Measurements from ENCODE around the gene FSTL5.

FSTL5 gene

DNA sequence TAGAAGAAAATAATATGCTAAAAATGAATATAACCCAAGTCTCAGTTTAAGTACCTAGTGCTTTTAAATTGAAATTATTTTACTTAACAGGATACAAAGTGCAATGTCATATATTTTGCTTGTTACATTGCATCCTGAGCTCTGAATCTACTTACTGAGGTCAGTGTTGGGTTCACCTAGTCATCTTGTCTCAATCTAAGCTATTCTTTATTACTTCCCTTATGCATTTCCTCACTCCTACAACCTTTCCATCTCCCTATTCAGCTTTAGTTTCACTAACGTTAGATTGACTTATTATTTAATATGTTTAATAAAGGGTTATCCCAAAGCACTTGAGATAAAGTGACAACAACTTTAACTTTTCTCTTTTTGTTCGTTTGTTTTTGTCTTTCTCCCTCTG, 483.7 kb downstream of the FSTL5 start:
- no peak for DNase-seq

DNA sequence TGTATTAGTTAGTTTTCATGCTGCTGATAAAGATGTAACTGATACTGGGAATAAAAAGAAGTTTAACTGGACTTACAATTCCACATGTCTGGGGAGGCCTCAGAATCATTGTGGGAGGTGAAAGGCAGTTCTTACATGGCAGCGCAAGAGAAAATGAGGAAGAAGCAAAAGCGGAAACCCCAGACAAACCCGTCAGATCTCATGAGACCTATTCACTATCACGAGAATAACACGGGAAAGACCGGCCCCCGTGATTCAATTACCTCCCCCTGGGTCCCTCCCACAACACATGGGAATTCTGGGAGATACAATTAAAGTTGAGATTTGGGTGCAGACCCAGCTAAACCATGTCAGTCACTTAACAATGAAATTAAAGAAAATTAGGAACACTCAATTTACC, 499.1 kb downstream of the FSTL5 start:
- DNase-seq, result no peak

DNA sequence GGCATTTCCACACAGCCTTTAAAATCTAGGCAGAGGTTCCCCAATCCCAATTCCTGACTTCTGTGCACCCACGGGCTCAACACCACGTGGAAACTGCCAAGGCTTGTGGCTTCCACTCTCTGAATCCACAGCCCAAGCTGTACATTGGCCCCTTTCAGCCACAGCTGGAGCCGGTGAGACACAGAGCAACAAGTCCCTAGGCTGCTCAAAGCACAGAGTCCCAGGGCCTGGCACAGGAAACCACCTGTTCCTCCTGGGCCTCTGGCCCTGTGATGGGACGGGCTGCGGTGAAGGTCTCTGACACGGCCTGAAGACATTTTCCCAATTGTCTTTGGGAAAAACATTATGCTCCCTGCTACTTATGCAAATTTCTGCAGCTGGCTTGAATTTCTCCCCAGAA, 500.0 kb downstream of the FSTL5 start:
- DNase-seq, result no peak

DNA sequence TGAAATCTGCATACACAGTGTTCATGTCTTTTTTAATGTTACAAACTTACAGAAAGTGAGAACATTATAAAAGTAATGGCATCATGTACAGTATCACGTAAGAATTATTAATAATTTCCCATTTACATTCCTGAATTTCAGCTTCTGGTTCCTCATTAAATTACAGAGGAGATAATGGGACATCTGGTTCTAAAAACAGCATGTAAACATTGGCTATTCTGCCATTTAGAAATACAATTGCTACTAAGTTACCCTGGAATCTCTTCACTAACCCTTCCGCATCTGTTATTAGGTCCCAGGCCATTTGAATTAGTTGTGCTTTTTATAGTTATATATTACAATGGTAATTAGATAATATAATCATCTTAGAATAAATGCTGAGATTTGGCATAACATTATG, 505.1 kb downstream of the FSTL5 start:
- DNase-seq, result no peak

DNA sequence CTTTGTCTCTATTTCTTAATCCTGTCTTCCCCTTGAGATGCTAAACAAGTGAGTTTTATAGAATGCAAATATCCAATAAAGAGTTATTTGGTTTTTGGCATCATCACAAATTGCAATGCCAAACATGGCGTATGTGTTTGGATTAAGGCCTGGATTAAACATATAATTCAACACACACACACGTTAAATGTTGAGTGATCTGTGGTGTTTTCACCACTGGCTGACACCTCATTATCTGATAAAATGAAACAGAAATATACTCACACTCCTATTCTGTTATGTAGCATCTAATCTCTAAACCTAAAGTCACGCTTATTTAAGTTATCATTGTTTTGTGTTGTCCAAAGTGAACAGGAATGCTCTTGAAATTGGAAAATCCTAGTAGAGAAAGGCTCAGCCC, 506.2 kb downstream of the FSTL5 start:
- no peak for DNase-seq

DNA sequence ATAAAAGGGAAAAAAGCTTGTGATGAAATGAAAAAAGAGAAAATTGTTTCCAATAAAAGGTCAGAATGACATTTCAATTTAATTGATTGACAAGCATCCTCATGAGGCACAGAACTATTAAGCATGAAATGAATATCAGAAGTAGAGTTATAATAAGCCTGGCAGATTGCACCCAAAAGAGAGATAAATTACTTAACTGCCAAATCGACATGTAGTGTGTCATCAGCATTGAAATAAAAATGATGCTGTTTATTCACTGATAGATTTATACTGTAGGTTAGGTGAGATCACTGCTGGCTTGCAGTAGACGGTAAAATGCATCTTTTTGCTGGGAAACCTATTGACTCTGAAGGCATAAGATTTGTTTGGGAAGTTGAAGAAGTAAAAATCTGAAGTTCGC, 507.2 kb downstream of the FSTL5 start:
- no peak for DNase-seq

DNA sequence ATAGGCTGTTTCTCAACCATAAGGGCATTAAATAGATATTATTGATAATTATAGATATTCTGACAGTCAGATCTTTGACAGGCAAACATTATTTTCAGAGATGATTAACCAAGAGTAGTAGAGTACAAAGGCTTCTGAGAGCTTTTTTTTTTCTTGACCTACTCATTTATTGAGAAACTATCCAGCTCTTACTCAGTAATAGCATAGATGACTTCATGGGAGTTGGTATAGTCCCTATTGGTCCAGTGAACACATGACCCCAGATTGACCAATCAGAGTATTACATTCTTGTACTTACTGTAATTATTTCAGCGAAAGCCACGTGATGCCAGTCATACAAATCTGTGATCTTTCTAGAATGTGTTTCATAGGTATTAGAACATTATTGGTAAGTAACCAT, 508.7 kb downstream of the FSTL5 start:
- DNase-seq, result no peak

DNA sequence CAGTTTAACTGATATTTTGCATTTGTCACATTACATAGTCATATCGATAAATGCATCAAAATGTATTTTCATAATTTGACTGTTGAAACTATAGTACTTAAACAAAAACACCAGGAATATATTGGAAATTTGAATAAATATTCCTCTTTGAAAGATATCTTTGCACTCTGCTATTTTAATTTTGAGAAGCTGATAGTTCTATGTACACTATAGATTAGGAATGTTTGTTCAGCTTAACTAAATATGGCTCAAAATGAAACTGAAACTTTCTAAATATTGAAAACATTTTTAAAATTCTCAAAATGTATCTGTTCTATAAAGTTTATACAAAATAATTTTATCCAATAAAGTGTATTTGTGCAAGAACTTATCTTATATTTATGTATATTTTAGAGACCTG, 510.1 kb downstream of the FSTL5 start:
- no peak for DNase-seq

DNA sequence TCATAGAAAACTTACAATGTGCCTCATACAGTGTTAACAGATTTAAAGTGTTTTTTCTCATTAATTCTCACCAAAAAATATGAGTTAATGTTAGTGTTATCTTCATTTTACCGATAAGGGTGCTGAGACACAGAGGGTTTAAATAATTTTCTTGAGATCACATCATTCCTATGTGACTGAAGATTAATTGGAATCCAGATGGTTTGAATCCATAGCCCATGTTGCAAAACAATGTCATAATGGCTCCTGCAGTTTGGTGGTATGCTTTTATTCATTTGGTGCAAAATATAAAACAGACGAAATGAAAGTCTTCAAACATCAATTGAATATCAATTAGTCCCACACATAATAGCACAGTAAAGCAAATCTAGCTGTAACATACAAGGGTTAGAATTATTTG, 512.2 kb downstream of the FSTL5 start:
- no peak for DNase-seq

DNA sequence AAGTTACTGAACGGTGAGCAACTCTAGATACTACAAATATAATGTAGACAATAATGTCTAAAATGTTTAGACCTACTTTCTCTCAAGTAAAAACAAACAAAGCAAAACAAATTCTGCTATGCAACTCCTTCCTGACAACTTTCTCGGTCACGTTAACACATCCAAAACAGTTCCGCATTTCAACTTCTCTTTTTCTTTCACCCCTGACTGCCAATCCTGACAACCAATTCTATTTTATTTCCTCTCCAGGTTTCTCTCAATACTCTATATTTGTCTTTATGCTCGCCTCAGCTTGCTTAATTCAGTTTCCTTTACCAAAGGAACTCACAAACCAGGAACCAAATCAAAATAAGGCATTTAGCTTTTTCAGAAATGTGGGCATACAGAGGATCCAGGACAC, 513.0 kb downstream of the FSTL5 start:
- DNase-seq, result no peak

DNA sequence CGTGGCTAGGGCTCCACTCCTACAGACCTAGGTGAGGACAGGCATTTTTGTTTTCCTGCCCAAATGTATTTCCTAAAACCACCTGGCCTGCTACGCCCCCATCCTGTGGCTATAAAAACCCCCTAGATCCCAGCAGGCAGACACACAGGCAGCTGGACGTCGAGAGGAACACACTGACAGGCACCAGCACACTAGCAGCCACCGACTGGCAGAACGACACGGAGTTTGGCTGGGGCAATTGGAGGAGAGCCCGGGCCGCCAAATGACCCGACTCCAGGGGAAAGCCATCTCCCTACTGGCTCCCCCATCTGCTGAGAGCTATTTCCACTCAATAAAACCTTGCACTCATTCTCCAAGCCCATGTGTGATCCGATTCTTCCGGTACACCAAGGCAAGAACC, 516.0 kb downstream of the FSTL5 start:
- DNase-seq, result no peak

DNA sequence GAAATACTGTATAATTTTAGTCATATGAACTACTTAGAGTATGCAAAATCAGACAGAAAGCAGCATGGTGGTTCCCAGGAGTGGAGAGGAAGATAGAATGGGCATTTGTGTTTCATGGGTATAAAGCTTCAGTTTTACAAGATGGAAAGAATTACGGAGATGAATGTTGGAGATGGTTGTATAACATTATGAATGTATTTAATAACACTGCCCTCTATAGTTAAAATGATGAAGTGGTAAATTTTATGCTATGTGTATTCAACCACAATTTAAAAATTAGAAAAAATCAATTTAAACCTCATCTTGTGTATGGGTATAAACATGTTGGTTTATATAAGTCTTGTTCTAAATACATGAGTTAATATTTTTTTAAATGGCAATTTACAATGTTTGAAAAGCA, 521.1 kb downstream of the FSTL5 start:
- no peak for DNase-seq

DNA sequence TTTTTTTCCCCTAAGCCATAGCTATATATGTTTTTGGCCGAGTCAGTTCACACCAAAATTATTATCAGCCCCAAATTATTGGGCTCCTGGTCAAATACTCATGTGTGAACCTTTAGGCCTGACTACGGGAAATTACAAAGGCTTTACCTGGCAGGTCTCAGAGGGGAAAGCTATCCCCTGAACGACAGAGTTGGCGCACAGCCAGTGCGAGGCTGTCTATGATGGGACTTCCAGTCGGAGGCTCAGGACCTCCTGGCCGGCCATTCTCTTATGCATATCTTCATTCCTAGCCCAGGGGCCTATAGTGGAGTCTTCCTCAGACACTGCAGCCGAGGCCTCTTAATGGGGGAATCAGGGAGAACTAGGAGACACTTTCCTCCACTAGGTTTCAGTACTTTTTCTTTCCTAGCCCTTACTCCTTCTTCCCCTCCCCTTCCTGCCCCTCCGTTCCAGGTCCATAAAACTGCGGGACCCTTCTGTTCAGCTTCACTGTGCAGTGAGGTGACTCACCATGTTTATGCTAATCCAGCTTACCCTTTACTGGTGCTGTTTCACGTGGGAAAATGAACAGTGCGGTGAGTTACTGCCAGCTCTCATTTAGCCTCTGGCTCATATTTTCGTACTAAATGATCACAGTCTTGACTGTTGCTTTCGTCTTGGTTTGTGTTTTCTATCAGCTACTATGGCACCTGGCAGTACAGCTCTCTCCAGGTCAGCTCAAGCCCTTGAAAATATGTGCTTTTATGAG, 533.9 kb downstream of the FSTL5 start:
- no peak for DNase-seq

DNA sequence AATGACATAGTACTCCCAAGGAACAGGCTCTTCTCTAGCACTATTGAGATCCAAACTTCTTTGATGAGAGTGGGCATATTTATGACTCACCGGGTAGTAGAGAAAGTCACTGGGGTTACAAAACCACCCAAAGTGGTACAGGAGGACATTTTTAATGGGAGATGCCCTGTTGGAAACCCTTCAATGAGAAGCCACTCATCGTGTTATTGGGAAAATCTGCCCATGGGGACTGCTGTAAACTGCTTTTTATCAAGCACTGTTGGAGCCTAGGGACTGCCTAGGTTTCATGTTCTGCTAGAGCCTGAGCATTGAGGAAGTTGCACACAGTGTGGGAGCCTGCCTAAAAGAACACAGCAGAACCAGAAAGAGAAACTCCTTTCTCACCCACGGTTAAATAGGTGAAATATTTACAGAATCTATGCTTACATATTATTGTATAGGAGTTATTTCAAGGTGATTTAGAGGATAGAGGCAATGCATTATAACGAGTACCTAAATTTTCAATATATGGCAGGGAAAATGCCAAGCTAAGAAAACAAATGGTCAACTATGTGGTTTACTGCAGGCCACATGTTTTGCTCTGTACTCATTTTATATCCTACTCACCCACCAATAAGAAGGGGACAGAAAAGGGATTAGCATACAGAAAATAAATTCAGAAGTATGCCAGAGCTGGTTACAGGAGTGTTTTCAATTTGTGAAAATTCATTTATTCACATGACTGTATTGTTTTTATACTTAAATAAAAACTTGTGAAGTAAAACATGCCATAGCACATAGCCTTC, 559.1 kb downstream of the FSTL5 start:
- no peak for DNase-seq

DNA sequence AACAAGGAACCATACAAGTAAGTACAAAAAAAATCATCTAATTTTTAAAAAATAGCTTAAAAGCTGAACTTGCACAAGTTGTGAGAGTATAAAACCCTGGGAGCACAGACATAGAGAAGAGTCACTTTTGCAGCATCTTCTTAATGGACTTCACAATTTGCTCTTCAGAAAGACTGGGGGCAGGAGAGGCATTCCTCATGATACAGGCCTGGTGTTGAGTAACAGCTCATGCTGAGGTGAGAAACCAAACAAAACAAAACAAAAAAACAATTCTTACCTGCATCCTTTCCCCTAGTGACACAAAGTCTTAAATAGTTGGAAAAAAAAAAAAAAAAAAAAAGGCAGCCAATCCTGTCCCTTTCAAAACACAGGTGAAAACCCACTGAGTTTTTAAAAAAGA, 562.8 kb downstream of the FSTL5 start:
- no peak for DNase-seq

DNA sequence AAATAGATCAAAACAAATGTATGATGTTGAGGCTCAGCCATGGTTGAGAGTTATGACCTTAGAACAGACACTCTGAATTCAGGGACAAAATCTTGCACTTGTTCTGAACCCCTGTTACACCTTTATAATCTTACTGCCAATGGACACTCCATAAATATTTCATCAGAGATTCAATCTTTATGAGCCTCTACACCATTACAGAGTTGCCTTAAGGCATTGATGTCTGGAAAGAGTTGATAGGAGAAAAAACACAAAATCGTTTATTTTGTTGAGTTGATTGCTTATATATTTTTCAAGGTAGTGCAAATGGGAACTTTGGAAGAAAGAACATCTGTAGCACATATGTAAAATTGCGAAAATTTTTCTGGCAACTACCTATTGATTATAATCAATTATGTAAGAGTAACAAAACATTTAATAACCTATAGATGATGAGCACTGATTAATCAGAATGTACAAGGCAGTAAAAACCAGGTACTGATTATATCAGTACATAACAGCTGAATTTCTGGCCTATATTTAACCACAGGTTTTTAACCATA, 568.5 kb downstream of the FSTL5 start:
- no peak for DNase-seq

DNA sequence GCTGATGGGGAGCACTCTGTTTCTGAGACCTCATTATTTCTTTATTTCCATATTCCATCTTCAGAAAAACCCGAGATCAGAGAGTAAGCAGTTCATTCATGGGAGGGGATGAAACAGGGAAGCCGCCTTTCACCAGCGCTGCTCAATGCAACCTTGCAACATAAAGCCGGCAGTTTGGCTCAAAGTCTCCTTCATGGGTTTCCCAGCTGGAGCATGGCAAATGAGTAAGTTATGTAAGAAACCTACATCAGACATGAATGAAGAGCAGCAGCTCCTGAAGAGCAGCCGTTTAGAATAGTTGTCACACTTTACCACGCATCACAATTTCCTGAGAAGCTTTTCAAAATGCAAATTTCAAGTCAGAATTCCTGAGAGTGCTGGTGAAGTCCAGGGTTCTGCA, 578.8 kb downstream of the FSTL5 start:
- DNase-seq, result no peak

DNA sequence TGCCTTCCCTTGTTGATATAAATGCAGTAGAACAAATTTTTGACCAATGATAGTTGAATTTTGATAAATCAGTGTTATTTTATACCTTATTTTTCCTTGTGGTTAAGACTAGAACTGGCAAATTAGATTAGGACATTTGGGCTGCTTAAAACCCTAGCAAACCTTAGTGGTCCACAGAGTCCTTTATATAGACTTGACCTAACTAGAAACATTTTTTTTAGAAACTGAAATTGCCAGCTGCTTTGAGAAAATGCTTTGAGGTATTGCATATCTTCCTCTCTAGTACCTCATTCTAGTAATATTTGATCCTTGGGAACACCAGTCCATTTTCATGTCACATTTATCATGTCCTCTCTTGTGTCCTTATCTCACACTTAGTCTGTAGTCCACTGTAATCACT, 580.3 kb downstream of the FSTL5 start:
- no peak for DNase-seq

DNA sequence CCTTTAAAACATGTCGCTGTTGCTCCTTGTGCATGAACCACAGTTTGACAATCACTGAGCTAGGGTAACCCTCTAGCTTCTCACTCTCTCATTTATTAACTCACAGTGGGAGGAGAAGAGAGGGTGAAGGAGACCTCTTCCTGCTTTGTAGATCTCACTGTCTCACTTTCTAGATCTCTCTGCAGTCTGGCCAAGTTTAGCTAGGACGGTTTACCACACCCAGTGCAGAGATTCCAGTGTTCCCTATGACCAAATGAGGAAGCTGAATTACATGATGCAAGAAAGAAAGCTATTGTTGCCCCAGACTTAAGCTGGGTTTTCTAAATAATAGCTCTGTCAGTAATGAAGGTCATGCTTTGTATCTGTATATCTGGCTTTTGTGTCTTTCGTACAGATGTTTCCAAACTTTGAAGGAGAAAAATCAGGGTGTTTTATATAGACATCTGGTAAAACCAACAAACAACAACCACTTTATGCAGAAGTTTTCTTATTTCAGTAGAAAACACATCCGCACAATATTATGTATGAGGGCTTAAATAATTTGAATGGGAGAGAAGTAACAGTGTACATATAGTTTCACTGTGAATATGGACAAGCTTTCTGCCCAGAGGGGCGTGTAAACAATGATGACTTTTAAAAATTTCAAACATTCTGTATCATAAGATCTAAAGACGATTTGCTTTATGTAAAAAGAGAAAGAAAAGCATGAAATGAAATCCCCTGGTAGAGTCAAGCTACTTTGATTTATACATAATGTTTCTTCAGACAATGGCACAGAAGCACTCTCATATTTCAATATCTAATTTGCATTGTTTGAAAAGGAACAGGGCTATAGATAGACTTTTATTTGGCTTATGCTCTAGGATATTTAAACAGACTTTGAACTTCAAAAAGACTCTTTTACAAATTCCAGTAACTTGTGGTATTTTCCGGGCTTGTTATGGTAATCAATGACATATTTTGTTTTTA, 582.3 kb downstream of the FSTL5 start:
- no peak for DNase-seq

DNA sequence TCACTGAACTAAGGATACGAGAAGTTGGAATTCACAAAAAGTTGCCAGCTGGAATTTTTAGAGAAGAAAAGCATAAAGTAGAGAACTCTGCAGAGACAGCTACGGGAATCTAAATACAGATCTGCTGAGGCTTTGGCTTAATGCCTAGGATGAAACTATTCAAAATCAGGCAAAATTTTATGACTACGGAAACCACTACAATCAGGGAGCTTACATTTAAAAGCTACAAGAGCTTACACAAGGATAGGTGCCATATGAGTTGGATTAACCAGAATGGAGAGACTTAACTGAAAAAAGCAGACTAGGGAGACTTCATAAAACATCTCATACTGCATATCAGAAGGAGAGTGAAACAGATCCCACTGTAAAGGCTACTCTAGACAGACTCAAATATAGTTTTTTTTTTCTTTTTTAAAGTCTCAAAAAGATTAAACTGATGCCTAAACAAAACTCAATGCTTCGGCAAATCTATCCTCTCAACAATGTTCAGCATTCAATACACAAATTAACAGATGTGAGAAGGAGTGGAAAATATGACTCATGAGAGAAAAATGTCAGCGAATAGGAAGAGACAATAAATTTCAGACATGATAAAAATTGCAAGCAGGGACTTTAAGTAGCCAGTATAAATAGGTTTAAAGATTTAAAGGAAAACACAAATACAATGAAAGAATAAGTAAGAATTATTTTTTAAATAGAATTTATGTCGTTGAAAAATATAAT, 586.1 kb downstream of the FSTL5 start:
- DNase-seq, result no peak

DNA sequence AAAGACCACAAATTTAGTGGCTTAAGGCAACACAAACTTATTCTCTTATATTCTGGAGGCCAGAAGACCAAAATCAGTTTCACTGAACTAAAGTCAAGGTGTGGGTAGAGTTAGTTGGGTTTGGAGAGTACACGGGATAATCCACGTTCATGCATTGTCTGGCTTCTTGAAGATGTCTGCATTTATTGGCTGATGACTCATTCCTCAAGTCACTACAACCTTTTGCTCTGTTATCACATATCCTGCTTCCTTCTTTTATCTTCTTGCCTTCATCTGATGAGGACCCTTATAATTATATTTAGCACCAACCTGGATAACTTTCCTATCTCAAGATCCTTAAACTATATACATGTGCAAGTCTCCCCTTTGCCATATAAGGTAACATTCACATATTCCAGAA, 590.0 kb downstream of the FSTL5 start:
- DNase-seq, result no peak

DNA sequence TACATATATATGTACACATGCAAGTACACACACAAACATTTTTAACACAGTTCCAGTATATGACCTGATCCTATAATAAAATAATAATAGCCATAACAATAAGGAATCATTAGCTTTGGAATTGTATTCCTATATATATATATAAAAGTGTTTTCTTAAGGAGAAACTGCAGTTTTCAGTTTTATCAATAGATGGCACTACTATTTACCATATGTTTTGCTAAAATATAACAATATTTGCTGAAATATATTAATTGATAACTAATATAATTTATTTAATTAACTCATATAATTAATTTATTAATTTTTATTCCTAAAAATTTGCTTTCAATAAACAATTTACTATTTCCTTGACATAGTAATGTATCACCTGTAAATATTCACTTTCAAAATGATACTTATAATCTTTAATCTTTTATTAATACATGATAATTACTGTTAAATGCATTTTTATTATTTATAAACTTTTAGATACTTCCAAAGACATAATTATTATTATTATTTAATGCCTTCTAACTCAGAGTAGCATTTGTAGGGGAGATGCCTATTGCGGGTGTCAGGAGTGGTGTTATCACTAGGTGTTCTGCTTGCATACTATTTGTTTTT, 599.5 kb downstream of the FSTL5 start:
- DNase-seq, result no peak
